Parathyroid adenoma (tissue), 2 donors: ENCODE data around the gene HMCN1.
"Not testable (repeated sequence)": the region's sequence is repeated elsewhere in the genome, so short reads cannot be mapped to it uniquely, and the experiment has no call there.

Source experiments
- H2AFZ ChIP-seq: fragments of 300-600 bp; sonication (generic); one replicate; pipeline ENCODE4 v1.7.0; 2017; ENCODE audit warnings: antibody characterized with exemption, mild to moderate bottlenecking
- H3K27ac ChIP-seq: fragments of 300-600 bp; sonication (generic); one replicate; pipeline ENCODE4 v1.7.0; 2017
- H3K27me3 ChIP-seq: fragments of 300-600 bp; sonication (generic); one replicate; pipeline ENCODE4 v1.7.0; 2017; ENCODE audit warnings: low read length; ENCODE audit not compliant: control insufficient read depth, insufficient read depth
- H3K36me3 ChIP-seq: fragments of 300-600 bp; sonication (generic); one replicate; pipeline ENCODE4 v1.7.0; 2017; ENCODE audit warnings: low read length; ENCODE audit not compliant: control insufficient read depth, insufficient read depth
- H3K4me1 ChIP-seq: fragments of 300-600 bp; sonication (generic); one replicate; pipeline ENCODE4 v1.7.0; 2017; ENCODE audit warnings: control low read depth
- H3K4me2 ChIP-seq: fragments of 300-600 bp; sonication (generic); one replicate; pipeline ENCODE4 v1.7.0; 2017; ENCODE audit warnings: low read length
- H3K4me3 ChIP-seq: fragments of 300-600 bp; sonication (generic); one replicate; pipeline ENCODE4 v1.7.0; 2017; ENCODE audit warnings: low read depth, low read length
- H3K79me2 ChIP-seq: fragments of 300-600 bp; sonication (generic); one replicate; pipeline ENCODE4 v1.7.0; 2017; ENCODE audit warnings: control low read depth
- H3K9ac ChIP-seq: fragments of 300-600 bp; sonication (generic); one replicate; pipeline ENCODE4 v1.7.0; 2017; ENCODE audit warnings: mild to moderate bottlenecking
- H3K9me3 ChIP-seq: fragments of 300-600 bp; sonication (generic); one replicate; pipeline ENCODE4 v1.7.0; 2017; ENCODE audit warnings: low read length; ENCODE audit not compliant: control insufficient read depth
- TF ChIP-seq, protein P1 (sequence below): fragments of 300-600 bp; sonication (generic); IDR thresholded peaks from one replicate; pipeline ENCODE4 v1.7.0; 2017; ENCODE audit warnings: antibody characterized with exemption, mild to moderate bottlenecking
- donor health status: primary hyperparathyroidism.

Gene HMCN1

DNA sequence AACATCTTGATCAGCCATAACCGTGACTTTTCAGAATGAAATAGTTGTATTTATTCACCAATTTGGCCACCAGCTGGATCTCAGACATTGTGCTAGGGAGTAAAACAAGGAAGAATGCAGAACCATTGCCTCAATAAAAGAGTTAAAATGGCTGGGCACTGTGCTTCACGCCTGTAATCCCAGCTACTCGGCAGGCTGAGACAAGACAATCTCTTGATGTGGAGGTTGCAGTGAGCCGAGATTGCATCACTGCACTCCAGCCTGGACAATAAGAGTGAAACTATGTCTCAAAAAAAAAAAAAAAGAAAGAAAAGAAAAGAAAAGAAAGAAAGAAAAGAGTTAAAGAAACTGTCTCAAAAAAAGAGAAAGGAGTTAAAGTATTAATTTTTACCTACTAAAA is 441.4 kb downstream of the HMCN1 start:
- H3K4me3 ChIP-seq = no peak overlapping the region
- TF ChIP-seq, protein P1, sequence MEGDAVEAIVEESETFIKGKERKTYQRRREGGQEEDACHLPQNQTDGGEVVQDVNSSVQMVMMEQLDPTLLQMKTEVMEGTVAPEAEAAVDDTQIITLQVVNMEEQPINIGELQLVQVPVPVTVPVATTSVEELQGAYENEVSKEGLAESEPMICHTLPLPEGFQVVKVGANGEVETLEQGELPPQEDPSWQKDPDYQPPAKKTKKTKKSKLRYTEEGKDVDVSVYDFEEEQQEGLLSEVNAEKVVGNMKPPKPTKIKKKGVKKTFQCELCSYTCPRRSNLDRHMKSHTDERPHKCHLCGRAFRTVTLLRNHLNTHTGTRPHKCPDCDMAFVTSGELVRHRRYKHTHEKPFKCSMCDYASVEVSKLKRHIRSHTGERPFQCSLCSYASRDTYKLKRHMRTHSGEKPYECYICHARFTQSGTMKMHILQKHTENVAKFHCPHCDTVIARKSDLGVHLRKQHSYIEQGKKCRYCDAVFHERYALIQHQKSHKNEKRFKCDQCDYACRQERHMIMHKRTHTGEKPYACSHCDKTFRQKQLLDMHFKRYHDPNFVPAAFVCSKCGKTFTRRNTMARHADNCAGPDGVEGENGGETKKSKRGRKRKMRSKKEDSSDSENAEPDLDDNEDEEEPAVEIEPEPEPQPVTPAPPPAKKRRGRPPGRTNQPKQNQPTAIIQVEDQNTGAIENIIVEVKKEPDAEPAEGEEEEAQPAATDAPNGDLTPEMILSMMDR = no peak
- no peak overlapping the region for H3K9ac ChIP-seq
- H3K9me3 ChIP-seq = no peaks in the 10 kb centered on the region
- H3K4me1 ChIP-seq = no peaks in the 10 kb centered on the region
- no peak overlapping the region for H2AFZ ChIP-seq
- H3K27me3 ChIP-seq = no peaks in the 10 kb centered on the region
- no peak overlapping the region for H3K4me2 ChIP-seq
- no peak overlapping the region for H3K27ac ChIP-seq
- H3K36me3 ChIP-seq = no peaks in the 10 kb centered on the region
- H3K79me2 ChIP-seq = no peaks in the 10 kb centered on the region

DNA sequence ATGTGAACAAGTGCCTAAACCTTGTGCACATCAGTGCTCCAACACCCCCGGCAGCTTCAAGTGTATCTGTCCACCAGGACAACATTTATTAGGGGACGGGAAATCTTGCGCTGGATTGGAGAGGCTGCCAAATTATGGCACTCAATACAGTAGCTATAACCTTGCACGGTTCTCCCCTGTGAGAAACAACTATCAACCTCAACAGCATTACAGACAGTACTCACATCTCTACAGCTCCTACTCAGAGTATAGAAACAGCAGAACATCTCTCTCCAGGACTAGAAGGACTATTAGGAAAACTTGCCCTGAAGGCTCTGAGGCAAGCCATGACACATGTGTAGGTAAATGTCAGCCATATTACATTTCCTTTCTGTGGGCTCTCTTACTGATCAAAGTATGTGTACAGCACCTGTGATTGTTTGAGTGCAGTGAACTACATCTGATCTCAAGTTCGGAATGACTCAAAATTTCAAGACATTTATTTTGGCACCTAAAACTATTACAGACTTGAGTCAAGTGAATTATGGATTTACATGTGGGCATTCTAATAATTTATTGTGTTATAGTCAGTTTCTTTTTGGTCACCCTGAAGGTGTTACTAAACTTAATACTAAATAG is 444.3 kb downstream of the HMCN1 start:
- TF ChIP-seq, protein P1 = no peak
- no peaks in the 10 kb centered on the region for H3K9me3 ChIP-seq
- H3K9ac ChIP-seq = no peak overlapping the region
- no peaks in the 10 kb centered on the region for H3K4me1 ChIP-seq
- no peaks in the 10 kb centered on the region for H3K27me3 ChIP-seq
- H3K79me2 ChIP-seq = no peaks in the 10 kb centered on the region
- no peak overlapping the region for H3K4me2 ChIP-seq
- no peak overlapping the region for H2AFZ ChIP-seq
- H3K36me3 ChIP-seq = no peaks in the 10 kb centered on the region
- H3K27ac ChIP-seq = no peak overlapping the region
- no peak overlapping the region for H3K4me3 ChIP-seq

DNA sequence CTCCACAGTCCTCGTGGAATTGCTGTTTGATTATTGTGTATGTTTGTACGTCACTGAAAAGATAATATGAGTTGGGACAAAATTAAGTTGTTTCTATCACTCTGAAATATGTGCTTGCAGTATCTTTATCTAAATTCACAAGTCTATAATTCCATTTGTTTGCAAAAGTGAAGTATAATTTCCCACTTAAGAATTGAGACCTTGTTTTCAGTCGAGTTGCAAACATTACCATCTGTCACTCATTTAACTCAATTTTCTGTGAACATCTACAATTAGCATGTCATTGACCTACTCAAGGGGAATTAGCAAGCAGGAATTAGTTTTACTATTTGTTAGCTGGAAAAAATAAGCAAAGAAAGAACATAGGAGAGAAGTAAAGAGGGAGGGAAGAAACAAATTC is 445.0 kb downstream of the HMCN1 start:
- TF ChIP-seq, protein P1 = no peak
- Histone ChIP-seq H3K27ac (no peak overlapping the region), H2AFZ (no peak overlapping the region), H3K4me3 (no peak overlapping the region), H3K9ac (no peak overlapping the region), H3K4me2 (no peak overlapping the region), H3K4me1 (no peaks in the 10 kb centered on the region), H3K9me3 (no peaks in the 10 kb centered on the region), H3K27me3 (no peaks in the 10 kb centered on the region), H3K36me3 (no peaks in the 10 kb centered on the region), H3K79me2 (no peaks in the 10 kb centered on the region)

DNA sequence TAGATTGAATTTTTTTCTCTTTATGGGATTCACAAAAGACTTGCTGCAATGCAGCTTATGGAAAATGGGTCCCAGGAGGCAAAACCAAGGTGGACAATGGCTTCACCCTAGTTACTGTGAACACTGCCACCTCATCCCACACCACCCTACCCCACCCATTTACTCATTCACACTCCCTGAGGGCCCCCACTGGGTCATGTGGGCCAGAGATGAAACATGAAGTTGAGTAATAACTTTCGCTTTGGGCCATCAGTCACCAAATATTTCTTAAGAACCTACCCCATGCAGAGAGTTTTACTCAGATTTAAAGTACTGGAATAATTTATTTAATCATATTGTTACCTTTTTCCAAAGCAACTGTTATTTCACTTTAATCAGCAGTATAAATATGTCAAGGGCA is 449.0 kb downstream of the HMCN1 start:
- Histone ChIP-seq H3K36me3 (no peaks in the 10 kb centered on the region), H3K9me3 (no peaks in the 10 kb centered on the region), H3K27me3 (no peaks in the 10 kb centered on the region), H3K4me2 (no peak overlapping the region), H3K27ac (no peak overlapping the region), H2AFZ (no peak overlapping the region), H3K79me2 (no peaks in the 10 kb centered on the region), H3K9ac (no peak overlapping the region), H3K4me1 (no peaks in the 10 kb centered on the region), H3K4me3 (no peak overlapping the region)
- TF ChIP-seq, protein P1 = no peak

DNA sequence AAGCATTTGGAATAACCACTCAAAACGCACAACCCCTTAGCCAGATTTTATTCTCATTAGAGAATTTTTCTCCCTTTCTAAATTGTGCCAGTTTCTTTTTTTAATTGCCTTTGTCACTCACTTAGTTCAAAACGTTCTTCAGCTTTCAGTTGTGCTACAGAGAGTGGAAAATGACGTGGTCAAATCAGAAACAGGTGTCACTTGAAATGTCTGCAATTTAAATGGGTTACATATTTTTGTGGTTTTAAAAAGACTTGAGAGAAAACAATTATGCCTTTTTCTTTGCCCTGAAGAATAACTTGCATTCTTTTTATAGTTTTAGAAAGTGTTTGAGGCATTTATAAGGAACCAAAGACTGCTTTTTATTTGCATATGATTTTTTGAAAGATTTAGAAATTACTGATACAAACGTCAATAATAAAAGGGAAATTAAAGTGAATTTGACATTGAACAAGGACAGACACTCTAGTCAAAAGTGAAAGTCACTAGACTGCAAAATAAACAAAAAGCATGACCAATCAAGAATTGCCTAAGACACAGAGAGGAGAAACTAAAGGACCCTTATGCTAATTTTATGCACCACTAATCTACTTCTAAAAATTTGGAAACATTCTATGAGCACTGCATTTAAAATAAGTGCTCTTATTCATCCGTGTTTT is 449.9 kb downstream of the HMCN1 start:
- no peaks in the 10 kb centered on the region for H3K4me1 ChIP-seq
- no peaks in the 10 kb centered on the region for H3K9me3 ChIP-seq
- H3K4me2 ChIP-seq = peak overlapping the region; percentile 50
- TF ChIP-seq, protein P1 = no peak
- H3K4me3 ChIP-seq = peak overlapping the region; percentile 27
- no peaks in the 10 kb centered on the region for H3K79me2 ChIP-seq
- H2AFZ ChIP-seq = peak overlapping the region; percentile 46
- H3K27me3 ChIP-seq = no peaks in the 10 kb centered on the region
- no peak overlapping the region for H3K27ac ChIP-seq
- H3K36me3 ChIP-seq = no peaks in the 10 kb centered on the region
- no peak overlapping the region for H3K9ac ChIP-seq

DNA sequence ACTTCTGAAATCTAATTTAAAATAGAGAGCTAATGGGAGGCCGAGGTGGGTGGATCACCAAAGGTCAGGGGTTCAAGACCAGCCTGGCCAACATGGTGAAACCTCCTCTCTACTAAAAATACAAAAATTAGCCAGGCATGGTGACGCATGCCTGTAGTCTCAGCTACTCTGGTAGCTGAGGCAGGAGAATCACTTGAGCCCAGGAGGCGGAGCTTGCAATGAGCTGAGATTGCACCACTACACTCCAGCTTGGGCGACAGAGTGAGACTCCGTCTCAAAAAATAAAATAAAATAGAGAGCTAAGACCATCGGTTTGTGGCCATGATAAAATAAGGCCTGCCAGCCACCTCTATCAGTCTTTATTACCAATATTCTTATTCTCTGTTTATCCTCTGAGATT is 452.1 kb downstream of the HMCN1 start:
- not testable (repeated sequence) for H3K79me2 ChIP-seq, H3K36me3 ChIP-seq, H3K4me2 ChIP-seq, H2AFZ ChIP-seq, H3K27me3 ChIP-seq, H3K4me3 ChIP-seq, H3K4me1 ChIP-seq, H3K27ac ChIP-seq, H3K9me3 ChIP-seq, H3K9ac ChIP-seq
